ENCODE data around the gene WASF3.
A peak's percentile ranks its signal among the peaks of the same experiment; 100 is the strongest.

The WASF3 gene, protein sequence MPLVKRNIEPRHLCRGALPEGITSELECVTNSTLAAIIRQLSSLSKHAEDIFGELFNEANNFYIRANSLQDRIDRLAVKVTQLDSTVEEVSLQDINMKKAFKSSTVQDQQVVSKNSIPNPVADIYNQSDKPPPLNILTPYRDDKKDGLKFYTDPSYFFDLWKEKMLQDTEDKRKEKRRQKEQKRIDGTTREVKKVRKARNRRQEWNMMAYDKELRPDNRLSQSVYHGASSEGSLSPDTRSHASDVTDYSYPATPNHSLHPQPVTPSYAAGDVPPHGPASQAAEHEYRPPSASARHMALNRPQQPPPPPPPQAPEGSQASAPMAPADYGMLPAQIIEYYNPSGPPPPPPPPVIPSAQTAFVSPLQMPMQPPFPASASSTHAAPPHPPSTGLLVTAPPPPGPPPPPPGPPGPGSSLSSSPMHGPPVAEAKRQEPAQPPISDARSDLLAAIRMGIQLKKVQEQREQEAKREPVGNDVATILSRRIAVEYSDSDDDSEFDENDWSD

GRCh38 chr13:26557393-26558073 is at the start of gene WASF3:
Gene WASF3 (plus strand): TSS chr13:26557683. CDS start chr13:26642271, 84,588 bp downstream.
- DNase-seq: peak; percentile 75

DNA sequence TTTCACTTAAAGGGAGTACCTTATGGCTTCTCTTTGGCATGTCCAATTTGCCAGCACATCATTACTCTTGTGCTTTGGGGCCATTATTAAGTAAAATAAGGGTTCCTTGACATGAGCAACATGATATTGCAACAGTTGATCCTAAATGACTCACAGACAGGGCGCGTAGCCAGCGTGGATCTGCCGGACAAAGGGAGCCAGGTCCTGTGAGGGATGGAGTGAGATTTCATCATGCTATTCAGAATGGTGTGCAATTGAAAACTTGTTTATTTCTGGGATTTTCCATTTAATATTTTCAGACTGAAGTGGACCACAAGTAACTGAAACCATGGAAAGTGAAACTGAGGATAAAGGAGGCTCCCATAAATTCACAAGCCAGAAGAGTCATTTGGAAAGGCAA is 48.6 kb upstream of the WASF3 start:
- peak; percentile 6 for DNase-seq

GRCh38 chr13:26509491-26509890 is 48.0 kb upstream of the WASF3 start:
- DNase-seq: no peak

DNA sequence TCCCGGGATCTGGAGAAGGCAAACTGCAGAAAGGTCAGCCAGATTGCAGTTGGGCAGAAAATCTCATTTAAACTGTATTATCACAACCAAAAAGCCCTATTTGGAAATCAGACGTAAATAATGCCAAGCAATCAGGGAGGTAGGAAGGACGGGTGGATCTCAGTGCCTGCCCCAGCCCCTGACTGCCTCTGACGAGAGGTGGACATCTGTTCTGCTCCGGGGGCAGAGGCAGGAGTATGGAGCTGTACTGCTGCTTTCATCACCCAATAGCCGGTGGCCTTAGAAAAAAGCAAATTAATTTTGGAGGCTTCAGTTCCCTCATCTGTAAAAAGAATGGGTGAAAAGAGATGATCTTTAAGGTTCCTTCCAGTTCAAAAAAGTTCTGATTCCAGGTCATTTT is 43.6 kb upstream of the WASF3 start:
- DNase-seq: no peak

DNA sequence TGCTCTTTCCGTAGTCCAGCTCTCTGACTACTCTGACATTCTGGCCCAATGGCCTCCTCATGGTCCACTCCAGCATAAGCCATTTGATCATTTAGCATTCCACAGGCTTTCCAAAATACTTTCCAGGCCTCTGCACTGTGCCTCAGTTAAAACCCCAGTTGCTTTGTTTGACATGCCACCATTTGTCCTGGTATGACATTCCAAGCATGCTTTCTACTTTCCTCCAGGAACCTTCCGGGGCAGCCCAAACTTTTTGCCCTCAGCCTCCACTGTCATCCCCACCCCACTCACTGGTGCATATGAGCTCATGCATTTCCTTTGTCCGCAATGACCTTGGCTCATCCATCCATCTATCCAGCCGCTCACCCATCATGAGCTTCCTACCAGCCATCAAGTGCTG is 41.8 kb upstream of the WASF3 start:
- no peak for DNase-seq

- no peak for DNase-seq
Observed at GRCh38 chr13:26517936-26518335, 39.5 kb upstream of the WASF3 start.

GRCh38 chr13:26518451-26518959 is 39.0 kb upstream of the WASF3 start:
- DNase-seq: no peak

DNA sequence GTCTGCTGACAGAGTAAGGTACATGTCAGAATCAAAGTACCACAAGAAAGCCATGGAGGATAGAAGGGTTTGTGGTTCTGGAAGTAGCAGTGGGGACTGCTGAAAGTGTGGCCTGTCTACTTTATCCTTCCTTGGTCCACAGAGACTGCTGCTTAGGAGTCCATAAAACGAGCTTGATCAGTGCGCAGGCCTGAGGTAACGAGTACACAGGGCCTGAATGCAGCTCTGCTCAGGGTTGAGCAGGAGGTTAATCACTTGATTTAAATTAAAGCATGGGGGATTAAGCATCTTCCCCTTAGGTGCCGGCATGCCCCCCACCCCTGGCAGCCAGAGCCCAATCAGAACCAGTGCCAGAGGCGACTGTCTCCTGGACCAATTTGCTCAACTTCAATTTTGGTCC is 34.9 kb upstream of the WASF3 start:
- DNase-seq: no peak

- DNase-seq: no peak
Observed at GRCh38 chr13:26523007-26523406, 34.5 kb upstream of the WASF3 start.

GRCh38 chr13:26525528-26525927 is 32.0 kb upstream of the WASF3 start:
- no peak for DNase-seq

DNA sequence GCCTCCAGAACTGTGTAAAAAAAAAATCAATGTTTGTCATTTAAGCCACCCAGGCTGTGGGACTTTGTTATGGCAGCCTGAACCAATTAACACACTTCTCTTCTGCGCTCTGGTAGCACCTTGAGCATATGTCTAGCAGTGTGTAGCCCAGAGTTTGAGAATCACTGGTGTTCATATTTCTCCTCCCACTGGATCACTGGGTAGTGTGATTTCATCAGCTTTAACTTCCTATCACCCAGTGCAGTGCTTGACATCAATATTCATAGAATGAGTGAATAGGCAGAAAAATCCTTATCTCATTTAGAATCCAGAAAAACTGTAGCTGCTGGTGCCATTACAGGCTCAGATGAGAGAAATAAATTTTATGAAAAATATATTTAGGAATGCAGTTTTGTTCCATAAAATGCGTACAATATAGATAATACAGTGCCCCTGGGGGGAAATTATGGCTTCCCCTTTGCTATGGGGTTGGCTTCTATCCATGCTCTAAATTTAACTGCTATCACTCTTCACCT is 30.7 kb upstream of the WASF3 start:
- DNase-seq: no peak

- no peak for DNase-seq
Observed at GRCh38 chr13:26528527-26528926, 29.0 kb upstream of the WASF3 start.

DNA sequence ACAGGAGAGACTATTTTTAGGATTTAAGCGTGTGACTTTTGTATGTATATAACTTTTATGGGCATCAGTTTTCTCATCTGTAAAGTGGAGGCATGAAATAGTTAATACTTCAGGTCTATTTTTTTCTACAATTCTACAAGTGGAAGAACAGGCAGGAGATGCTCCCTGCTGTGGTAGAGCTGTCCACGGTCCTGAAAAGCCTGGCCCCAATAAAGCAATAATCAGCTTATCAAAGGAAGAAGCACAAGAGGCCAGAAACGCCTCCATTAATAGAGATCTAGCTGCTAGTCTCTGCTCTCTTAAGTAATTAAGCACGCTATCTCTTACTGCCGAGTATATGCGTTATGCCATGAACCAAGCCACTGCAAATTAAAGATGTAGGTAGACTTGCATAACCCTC is 28.0 kb upstream of the WASF3 start:
- peak; percentile 1 for DNase-seq

DNA sequence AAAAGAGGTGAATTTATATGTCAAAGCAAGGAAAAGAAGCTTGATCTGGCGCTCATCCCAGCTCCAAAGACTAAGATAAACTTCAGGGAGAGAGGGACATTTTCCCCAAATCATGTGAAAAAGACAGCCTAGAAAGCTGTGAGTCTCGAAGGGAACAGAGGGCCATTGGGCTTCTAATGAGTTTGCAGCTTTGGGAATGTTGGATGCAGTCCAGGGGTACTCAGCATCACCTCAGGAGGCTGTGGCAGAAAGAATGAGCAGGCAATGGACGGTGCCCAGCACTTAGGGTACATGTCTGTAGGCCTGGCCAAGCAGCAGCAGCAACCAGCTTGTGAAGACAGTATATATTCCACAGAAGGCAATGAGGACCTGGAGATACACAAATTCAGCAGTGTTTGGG is 25.7 kb upstream of the WASF3 start:
- no peak for DNase-seq

- DNase-seq: no peak
Observed at GRCh38 chr13:26534036-26534726, 23.3 kb upstream of the WASF3 start.

GRCh38 chr13:26538363-26539317 is 18.8 kb upstream of the WASF3 start:
- DNase-seq: no peak

DNA sequence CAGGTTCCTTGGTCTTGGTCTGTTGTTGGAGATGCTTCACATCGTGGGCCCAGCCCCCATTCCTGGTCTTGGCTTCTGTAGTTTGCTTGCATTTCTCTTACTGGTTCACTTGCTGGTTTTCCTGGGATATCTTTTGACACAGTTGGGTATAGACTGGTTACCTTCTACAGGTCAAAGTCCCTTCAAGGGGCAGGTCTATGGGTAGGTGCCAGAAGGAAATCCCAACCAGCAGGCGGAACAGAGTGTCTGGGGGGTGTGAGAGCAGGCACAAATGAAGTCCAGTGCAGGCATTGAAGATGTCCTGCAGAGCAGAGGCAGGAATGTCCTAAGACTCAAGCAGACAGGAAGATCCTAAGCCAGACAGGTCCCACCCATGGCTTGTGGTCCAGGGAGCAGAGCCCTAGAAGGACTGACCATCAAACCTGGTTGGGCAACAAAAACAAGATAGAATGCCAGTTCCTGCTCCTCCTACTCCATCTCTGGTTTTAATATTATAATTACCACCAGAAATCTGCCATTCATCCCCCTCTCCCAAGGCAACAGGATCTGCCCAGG is 17.7 kb upstream of the WASF3 start:
- no peak for DNase-seq

DNA sequence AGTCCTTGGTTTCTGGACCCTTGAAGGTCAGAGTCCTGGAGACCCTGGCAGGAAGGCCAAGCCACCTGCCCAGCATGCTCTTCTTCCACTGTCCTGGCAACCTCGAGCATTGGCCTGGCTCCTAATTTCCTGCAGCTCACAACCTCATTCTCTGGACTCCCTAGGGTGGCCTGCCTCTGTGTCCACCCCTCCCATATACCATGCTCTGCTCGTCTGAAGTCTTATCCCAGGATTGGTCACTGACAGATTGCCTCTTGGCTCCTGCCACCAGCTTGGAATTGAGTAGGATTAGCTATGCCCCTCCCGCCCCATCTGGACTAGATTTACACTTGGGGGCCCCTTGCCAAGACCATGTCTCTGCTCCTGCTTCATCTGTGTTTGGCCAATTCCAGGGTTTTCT is 17.1 kb upstream of the WASF3 start:
- no peak for DNase-seq

GRCh38 chr13:26541041-26541440 is 16.4 kb upstream of the WASF3 start:
- DNase-seq: no peak

DNA sequence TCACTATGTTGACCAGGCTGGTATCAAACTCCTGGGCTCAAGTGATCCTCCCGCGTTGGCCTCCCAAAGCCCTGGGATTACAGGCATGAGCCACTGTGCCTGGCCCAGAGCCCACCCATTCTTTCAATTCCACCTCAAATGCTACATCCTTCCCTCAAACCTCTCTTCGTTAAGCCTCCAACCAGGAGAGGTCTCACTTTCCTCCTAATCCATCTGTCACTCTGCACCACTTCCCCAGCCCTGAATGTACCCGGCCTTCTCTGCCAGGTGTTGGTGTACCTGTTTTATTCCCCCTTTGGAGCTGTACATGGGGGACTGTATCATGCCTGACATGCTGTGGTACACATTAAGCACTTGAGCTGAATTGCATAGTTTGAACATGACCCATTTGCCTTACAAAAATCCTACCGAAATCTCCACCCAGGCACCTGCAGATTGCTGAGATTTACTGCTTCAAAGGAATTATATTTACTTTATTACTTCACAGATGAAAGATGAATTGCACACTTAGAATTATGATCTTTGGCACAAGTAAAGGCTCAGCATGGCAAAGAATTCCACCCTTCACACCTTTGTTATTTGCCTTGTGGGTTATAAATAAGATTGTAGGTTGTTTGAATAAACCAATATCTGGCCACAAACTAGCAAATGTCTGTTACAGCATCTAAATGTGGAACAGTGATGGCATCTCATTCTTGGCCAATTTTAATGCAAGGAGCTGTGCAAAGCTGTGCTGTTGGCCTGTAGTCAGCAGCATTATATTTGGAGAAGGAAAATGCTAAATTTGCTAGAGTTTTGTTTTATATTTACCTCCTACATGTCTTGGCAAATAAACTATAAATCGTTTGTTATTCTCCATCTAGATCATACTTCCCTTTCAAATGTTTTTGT is 15.6 kb upstream of the WASF3 start:
- DNase-seq: no peak

GRCh38 chr13:26544707-26545106 is 12.8 kb upstream of the WASF3 start:
- DNase-seq: no peak
